Measurements from ENCODE around the gene IRF9. TPM values are rescaled to one million over a fixed set of nuclear protein-coding genes. Genes with fewer than 3 reads are reported as not detected.

Gene IRF9
- total RNA-seq, 1 experiment from 2014 or later, result 15.6 TPM

GRCh38 chr14:24213866-24214662, 53.0 kb downstream of the IRF9 start:
- CTCF ChIA-PET, result interaction anchor here (0.9 to 2.7 kb wide), 15 partner anchors 8 to 217 kb away, joined by 3 to 15 read pairs (median 8); partner anchors contain the start of genes CIDEB, DCAF11, DHRS1 and IPO4
- ATAC-seq (no peak), DNase-seq (ENCODE audit: low spot score) (no peak)
- Mint-ChIP-seq H3K27me3 (ENCODE audit: low read depth) (no peaks in the 10 kb centered on the region; the same call in 1 of the 2 replicates), H3K27ac (peak overlapping the region; percentile 99), H3K36me3 (peaks cover 30% of the 10 kb centered on the region), H3K9me3 (no peaks in the 10 kb centered on the region), H3K4me3 (peak overlapping the region; percentile 96), H3K4me1 (peaks cover 23% of the 10 kb centered on the region)
- TF ChIP-seq ZNF317 (CRISPR knock-in tag; IDR thresholded peaks at IDR 0.05; ENCODE audit: borderline replicate concordance, low read depth) (no peak), FOXJ3 (CRISPR knock-in tag; IDR thresholded peaks at IDR 0.05; ENCODE audit: borderline replicate concordance) (no peak), ZNF121 (CRISPR knock-in tag; IDR thresholded peaks at IDR 0.05) (no peak), ELF4 (CRISPR knock-in tag; IDR thresholded peaks at IDR 0.05; ENCODE audit: low read depth) (no peak), ZNF232 (CRISPR knock-in tag; IDR thresholded peaks at IDR 0.05) (no peak), HMGXB4 (CRISPR knock-in tag; IDR thresholded peaks at IDR 0.05) (no peak), RORB (CRISPR knock-in tag; IDR thresholded peaks at IDR 0.05) (no peak), KAT7 (CRISPR knock-in tag; IDR thresholded peaks at IDR 0.05; ENCODE audit: borderline replicate concordance) (no peak), PRRX2 (CRISPR knock-in tag; IDR thresholded peaks at IDR 0.05) (no peak), ETV6 (CRISPR knock-in tag; IDR thresholded peaks at IDR 0.05) (no peak), ZNF138 (CRISPR knock-in tag; conservative IDR thresholded peaks at IDR 0.05) (no peak), ATF1 (CRISPR knock-in tag; IDR thresholded peaks at IDR 0.05) (no peak), CREM (CRISPR knock-in tag; IDR thresholded peaks at IDR 0.05) (no peak), ZNF416 (CRISPR knock-in tag; IDR thresholded peaks at IDR 0.05) (no peak), ZNF532 (CRISPR knock-in tag; IDR thresholded peaks at IDR 0.05; ENCODE audit: borderline replicate concordance) (no peak), JUN (CRISPR knock-in tag; IDR thresholded peaks at IDR 0.05) (no peak), HMGA2 (CRISPR knock-in tag; IDR thresholded peaks at IDR 0.05) (no peak), IRF2 (CRISPR knock-in tag; IDR thresholded peaks at IDR 0.05; ENCODE audit: borderline replicate concordance, low read depth) (no peak)
- TF ChIP-seq, protein P1, sequence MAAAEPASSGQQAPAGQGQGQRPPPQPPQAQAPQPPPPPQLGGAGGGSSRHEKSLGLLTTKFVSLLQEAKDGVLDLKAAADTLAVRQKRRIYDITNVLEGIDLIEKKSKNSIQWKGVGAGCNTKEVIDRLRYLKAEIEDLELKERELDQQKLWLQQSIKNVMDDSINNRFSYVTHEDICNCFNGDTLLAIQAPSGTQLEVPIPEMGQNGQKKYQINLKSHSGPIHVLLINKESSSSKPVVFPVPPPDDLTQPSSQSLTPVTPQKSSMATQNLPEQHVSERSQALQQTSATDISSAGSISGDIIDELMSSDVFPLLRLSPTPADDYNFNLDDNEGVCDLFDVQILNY (CRISPR knock-in tag; IDR thresholded peaks at IDR 0.05), result no peak
- TF ChIP-seq, protein P2, sequence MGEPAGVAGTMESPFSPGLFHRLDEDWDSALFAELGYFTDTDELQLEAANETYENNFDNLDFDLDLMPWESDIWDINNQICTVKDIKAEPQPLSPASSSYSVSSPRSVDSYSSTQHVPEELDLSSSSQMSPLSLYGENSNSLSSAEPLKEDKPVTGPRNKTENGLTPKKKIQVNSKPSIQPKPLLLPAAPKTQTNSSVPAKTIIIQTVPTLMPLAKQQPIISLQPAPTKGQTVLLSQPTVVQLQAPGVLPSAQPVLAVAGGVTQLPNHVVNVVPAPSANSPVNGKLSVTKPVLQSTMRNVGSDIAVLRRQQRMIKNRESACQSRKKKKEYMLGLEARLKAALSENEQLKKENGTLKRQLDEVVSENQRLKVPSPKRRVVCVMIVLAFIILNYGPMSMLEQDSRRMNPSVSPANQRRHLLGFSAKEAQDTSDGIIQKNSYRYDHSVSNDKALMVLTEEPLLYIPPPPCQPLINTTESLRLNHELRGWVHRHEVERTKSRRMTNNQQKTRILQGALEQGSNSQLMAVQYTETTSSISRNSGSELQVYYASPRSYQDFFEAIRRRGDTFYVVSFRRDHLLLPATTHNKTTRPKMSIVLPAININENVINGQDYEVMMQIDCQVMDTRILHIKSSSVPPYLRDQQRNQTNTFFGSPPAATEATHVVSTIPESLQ (CRISPR knock-in tag; IDR thresholded peaks at IDR 0.05), result no peak
- POLR2A ChIA-PET, result interaction anchor here (0.6 to 2.1 kb wide), 17 partner anchors 9 to 581 kb away, joined by 3 to 21 read pairs (median 5); partner anchors contain the start of genes DCAF11, EMC9, IPO4 and IRF9

All from WTC11 (cell line).